Measurements from ENCODE around the gene MARCHF3.
"Not testable (repeated sequence)": the region's sequence is repeated elsewhere in the genome, so short reads cannot be mapped to it uniquely, and the experiment has no call there.

MARCHF3 gene, protein sequence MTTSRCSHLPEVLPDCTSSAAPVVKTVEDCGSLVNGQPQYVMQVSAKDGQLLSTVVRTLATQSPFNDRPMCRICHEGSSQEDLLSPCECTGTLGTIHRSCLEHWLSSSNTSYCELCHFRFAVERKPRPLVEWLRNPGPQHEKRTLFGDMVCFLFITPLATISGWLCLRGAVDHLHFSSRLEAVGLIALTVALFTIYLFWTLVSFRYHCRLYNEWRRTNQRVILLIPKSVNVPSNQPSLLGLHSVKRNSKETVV

DNA sequence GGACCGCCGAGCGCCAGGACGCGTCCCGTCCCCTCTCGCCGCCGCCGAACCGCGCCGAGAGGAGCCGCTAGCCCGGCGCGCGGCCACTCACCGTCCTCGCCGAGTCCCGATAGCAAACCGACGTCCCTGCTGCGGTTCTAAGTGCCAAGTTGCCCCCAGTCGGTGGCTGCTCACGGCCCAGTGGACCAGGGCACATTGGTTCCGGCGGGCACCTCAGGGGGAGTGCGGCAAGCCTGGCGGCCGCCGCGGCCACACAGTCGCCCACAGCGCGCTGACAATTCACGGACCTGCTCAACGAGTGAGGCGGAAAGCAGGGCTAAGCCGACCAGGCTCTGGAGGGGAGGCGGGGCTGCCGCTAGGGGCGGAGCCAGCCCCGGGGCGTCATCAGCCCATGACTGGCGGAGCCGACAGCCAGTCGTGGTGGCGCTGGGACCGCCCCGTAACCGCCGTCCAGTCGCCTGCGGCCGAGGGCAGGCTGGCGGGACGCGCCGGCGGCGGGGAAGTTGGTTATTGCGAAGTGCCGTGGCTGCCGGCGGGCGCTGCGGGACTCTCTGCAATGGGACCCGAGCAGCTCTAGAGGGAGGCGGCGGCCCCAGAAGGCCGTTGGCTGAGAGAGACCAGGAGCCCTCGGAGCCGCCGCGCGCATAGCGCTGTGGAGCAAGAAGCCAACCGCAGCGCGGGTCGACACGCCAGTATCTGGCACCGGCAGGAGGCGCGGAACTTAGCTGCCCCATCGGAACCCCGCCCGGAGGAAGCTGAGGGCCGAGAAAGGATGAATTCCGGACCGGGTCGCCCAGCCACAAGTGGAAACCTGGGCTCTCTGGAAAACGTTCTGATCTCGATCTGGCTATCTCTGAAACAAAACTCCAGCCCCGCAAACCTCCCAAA is at the start of gene MARCHF3:
Gene MARCHF3, minus strand, starts transcription at position 300 of the 888 bp plus-strand sequence. CDS start 112,387 bp downstream, outside the sequence.
- peak; percentile 79 to 94 (median 84) for DNase-seq (ENCODE audit: low read depth in 4 of 4, low spot score in 1 of 4)

DNA sequence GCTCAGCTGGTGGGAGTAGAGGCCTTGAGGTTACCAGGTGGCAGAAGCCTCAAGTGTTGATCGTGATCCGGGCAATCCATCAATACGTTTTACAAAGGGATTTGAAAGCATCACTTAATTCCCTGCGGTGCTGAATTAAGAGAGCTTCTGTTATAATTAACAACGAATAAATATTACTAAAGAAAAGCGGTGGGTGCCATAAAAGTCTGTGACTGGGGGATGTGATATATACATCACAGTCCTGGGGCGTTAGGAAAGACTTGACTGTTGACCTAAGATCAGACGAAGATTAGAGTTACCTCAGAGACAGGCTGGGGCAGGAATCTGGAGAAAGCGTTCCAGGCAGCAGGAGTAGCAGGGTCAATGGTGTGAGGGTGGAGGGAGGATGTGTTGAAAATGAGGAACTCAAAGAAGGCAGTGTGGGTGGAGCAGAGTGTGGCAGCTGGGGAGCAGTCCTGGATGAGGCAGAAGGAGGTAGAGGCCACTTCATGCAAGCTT is 49.7 kb upstream of the MARCHF3 start:
- DNase-seq (ENCODE audit: low read depth in 4 of 4, low spot score in 1 of 4): no peak

DNA sequence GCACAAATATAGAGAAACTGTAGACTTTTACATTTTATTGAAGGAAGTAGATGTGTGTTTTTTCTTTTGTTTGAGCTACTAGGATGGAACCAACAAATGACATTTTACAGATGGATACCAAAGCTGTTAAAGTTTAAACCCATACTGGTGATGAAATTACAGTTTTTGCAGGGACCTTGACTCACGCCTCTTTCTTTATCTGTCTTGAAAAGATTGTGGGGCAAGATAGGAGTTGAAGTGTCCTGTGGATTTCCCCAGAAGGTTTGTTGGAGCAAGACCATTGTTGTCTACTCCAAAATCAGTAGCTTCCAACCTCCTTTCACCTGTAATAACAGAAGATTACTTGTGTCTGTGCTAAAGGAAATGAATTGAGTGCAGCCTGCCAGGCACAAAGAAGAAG is 47.0 kb upstream of the MARCHF3 start:
- DNase-seq (ENCODE audit: low read depth in 4 of 4, low spot score in 1 of 4): no peak

DNA sequence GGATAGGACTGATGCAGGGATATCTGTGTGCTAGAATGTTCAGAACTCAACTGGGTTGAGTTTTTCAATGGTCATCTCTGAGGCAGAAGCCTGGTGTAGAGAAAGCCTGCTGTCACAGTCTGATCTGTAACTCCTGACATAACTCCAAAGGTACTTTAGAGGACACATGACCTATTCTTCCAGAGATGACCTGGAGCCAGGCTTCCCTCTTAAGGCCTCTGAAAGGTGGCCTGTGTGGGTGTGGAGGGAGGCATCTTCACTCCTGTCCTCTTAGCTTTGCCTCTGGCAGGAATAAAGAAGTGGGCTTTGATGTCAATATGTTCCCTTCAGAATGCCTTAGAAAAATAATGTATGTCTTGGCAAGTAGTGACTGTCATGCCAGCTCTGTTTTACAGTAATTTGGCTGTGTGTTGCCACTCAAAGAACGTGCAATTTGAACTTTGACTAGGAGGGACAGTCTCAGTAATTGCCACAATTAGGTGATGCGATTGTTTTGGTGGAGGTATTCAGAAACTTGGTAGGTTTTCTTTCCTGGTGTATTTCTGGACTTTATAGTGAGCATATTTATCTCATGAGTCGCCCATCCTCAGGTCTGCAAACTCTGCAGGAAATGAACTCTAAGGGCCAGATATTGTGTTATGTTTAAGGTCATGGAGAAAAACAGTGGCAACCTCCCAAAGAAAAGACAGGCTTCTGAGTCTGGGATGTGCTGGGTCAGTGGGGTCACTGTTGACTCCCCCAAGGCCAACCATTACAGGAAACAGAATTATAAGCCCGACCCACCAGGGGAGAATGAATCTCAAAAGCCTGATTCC is 46.2 kb upstream of the MARCHF3 start:
- DNase-seq (ENCODE audit: low read depth in 4 of 4, low spot score in 1 of 4): no peak

DNA sequence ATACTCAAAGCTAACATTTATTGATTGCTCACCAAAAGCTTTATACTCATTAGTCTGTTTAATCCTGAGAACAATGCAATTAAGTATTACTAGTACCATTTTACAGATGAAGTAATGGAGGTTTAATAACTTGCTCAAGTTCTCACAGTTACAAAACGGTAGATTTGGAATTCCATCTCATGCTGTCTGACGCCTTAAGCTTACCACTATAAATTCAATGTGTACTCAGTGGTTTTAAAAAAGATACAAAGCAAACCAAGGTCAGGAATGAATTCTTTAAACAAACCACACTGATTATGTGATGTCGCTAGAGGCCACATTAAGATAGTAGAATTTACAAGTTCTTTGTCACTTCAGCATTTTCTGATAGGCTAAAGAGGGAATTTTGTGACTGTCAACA is 44.1 kb upstream of the MARCHF3 start:
- DNase-seq (ENCODE audit: low read depth in 4 of 4, low spot score in 1 of 4): no peak

DNA sequence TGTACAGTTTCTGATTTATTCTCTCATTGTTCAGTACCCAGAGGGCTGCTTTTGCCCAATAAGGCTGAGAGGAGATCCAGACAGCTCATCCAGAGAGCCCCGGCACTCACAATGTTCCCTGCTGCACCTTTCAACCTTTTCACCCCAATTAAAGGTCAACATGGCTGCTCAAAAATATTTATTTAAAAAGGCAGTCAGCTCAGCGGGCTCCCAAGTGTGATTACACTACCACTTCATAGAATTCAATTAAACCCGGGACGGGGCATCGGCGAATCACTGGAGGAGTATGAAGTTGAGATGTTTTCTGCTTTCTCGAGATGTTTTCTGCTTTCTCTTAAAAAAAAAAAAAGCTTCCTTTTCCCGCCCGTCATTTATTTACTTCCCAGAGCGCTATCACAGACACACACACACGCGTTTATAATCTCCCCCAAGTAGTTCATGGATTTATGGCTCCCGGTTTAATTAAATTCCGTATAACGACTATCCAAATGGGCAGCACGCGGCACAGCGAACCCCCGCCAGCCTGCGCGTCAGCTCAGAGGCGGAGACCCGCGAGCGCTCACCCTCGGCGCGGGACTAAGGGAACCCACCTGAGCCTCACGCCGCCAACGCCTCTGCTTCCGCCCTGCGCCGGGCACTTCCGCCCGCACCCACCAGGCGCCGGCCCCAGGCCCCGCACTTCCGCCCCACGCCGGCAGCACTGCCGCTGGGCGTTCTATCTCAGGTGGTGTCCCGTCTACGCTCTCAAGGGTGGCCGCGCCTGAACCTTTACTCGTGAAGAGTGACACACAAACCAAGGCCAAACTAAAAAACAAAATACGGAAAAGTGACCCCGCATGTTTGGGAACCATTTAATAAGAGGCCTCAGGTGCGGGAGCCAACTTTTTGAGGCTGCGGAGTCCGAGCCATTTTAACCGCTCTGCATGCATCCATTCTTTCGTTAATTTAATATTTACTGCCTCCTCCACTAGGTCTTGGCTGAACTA is 42.8 kb upstream of the MARCHF3 start, which contains the start of gene C5orf63:
Gene C5orf63, minus strand, starts transcription at position 642 of the 986 bp plus-strand sequence. CDS start 14,507 bp downstream, outside the sequence.
- DNase-seq (ENCODE audit: low read depth in 4 of 4, low spot score in 1 of 4): peak; percentile 42 to 67 (median 48)

DNA sequence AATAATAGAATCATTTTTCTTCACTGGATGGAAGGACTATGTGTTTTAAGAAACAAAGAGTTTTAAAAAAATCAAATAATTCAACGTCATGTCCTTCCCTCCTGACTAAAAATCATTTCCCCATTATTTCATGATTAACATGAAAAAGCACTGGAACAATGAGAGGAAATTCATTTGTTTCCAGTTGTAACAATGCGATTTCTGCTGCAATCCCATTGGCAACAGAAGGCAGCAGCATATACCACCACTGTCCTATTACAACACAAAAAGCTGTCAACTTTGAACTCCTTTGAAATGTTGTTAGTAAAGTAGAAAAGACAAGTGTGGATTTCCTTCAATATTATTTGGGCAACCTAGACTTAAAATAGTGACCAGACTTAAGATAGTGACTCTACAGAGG is 39.9 kb upstream of the MARCHF3 start:
- DNase-seq (ENCODE audit: low read depth in 4 of 4, low spot score in 1 of 4): no peak

DNA sequence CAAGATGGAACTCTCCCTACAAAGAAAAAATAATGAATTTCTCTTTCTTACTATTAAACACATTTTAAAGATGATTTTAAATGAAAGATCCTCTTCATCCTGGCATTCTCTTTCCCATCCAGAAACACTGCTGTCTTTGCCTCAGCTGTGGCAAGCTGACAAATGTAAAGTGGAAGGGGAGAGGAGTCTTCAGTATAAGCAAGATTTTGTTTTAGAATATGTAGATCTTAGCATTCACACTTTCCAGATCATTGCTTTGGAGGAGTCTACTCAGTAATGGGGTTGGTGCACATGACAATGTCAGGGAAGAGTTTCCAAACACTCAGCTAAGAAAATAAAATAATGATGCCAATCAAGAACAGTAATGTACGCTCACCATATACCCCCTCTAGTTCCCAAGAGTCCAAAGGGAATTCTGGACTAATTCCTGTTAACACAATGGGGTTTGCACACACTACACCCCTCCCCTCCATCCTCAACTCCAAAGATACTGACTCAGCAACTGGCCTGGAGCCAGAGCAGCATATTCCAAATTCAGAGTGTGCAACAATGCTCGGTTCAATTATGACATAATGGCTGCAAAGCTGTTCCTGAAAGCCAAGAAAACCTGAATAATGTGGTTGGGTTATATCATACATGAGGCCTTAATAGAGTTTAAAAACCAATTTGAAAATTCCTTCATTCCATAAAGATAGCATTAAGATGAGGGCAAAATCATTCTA is 38.3 kb upstream of the MARCHF3 start:
- DNase-seq (ENCODE audit: low read depth in 4 of 4, low spot score in 1 of 4): no peak

DNA sequence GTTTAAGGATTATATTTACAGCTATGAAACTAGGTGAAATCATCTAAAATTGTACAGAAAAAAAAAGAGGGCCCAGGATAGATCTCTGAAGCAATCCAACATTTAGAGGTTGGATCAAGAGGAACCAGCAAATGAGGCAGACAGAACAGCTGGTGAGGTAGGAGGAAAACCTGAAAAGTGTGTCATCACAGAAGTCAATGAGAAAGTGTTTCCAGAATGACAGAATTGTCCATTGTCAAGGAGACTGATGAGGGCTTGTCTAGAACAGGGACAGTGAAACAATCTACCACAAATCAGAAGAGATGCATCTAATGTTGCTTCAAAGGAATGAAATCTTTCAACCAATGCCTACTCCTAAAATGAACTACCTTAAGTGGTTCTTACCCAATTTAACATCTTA is 36.4 kb upstream of the MARCHF3 start:
- no peak for DNase-seq (ENCODE audit: low read depth in 4 of 4, low spot score in 1 of 4)

DNA sequence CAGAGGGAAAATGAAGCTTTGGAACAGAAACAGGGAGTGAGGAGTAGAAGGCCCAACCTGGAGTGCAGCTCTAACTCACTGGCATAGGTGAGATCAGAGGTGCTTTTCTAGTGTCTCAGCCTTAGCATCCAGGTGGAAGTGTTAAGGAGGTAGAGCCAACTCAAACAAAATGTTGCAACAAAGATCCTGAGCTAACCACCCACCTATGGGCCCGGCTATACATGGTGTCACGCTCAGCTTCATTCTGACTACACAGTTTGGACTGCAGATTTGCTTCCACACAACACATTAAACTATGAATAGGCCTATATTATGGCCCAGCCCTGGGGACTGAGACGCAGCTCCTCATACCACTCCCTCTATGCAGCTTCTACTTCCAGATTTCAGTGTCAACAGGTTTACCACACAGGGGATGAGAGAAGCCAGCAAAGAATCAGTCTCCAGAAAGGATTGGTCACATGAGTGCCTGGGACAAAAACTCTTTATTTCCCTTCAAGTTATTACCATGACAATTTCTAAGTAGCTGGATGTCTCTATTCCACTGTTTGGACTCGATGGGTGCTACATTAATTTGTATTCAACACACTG is 34.0 kb upstream of the MARCHF3 start:
- no peak for DNase-seq (ENCODE audit: low read depth in 4 of 4, low spot score in 1 of 4)

DNA sequence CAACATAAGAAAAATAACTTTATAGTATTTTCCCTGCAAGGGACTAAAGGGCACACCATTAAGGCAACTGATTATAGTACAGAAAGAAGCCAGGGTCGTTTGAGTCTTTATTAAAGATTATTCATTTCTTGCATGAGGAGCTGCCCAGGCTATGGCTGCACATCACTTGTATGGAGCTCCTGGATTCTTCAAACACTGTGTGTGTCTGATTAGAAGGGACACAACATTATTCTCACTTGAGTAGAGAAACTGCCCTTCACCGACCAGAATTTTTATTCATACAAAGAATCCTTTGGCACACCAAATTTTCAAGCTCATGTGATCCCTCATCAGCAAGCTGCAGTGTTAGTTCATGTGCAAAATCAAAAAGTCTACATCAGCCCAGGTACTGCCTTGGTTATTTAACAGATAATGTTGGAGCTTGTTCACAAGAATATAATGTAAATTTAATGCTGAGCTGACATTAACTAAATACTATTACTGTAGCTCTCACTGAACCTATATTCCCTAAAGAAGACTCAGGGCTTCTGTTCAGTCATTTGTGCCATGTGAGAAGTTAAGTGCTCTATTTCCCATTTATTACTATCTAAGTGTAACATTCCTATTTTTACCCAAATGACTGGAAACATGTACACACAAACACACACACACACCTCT is 33.0 kb upstream of the MARCHF3 start:
- no peak for DNase-seq (ENCODE audit: low read depth in 4 of 4, low spot score in 1 of 4)

DNA sequence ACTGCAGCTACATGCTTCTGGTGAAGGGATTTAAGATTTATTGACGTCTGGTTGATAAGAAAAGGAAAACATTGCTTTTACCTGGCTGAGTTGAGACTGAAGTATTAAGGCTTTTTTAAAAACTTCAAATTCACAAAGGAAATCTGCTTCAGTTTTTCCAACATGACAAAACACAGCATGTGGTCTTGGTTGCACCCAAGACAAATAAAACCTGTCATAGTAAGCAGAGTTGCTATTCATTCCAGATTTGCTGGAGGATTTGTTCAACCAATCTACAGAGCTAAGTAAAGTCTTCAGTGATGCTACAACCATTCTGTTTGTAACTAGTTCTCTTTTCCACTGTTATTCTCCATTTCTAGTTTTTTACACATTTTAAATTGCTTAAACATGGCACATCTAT is 31.6 kb upstream of the MARCHF3 start:
- DNase-seq (ENCODE audit: low read depth in 4 of 4, low spot score in 1 of 4): no peak

DNA sequence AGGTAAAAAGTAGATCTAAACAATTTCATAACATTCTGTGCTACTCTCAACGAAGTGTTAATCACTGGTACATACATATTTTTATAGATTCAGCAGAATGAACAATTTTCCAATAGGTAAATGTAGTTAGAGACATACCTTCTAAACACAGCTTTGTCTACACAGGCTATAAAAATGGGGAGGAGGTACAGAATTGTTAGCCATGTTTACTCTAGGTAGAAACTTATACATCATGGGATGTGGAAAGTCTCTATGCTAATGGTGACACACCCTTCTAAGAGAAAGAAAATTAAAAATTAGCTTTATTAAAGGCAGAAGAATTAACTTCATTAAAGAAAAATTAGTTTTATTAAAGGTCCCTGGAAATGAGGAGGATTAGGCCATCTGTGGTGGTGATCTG is 31.2 kb upstream of the MARCHF3 start:
- DNase-seq (ENCODE audit: low read depth in 4 of 4, low spot score in 1 of 4): no peak

DNA sequence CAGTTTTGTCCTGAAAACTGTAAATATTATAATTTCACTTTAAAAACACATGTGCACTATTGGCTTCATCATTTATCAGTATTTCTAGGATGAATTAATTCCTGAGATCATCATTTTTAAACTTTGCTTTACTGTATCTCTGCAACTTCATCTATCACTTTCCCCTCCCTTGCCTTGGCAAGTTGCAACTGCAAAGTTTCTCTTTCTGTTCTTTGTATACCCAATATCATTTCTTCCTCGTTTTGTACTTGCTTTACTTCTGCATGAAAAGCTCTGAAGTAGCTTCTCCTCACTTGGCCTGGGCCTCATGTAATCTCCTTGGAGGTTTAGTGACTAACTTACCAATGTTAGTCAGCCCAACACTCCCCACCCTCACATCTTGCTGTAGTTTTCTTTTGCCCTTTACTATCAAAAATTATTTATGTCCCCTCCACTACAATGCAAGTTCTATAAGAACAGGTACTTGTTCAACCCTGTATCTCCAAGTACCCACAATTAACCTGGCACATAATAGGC is 30.2 kb upstream of the MARCHF3 start:
- no peak for DNase-seq (ENCODE audit: low read depth in 4 of 4, low spot score in 1 of 4)

DNA sequence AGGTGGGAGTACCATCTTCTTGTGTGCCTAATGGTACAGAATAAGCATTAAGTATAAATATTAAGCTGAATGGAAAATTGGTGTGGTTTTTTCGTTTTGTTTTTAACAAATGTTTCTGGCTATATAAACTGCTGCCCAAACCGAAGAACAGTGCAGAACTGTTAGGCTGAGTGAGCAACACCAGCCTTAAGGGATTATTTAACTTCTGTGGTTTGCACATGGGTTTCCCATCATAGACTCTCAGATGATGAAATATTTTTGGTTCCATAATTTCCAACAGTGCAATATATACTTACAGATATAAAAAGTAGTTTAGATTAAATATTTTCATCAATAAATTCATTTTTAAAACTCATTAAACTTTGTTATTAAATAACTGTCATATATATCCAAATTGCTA is 26.5 kb upstream of the MARCHF3 start:
- DNase-seq (ENCODE audit: low read depth in 4 of 4, low spot score in 1 of 4): no peak

DNA sequence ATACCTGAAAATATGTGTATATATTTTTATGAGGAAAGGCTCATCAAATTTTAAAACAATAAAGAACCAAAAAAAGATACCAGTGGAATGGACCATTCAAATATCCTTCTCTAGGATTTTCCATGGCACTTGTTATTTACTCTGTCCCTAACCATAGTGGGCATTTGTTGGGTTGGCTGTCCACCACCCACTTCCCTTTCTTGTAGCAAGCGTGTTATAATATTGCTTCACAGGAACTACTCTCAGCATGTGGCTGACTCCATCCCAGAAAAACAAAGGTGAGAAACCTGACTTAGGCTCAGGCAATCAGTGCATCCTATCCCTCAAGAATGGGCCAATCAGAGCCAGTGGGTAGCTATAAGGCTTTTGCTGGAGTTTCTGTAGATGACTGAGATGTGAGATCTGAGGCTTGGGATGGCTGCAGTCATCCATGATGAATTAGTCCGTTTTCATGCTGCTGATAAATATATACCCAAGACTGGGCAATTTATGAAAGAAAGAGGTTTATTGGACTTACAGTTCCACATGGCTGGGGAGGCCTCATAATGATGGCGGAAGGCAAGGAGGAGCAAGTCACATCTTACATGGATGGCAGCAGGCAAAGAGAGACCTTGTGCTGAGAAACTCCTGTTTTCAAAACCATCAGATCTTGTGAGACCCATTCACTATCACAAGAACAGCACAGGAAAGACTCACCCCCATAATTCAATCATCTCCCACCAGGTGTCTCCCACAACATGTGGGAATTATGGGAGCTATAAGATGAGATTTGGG is 25.7 kb upstream of the MARCHF3 start:
- DNase-seq (ENCODE audit: low read depth in 4 of 4, low spot score in 1 of 4): no peak

DNA sequence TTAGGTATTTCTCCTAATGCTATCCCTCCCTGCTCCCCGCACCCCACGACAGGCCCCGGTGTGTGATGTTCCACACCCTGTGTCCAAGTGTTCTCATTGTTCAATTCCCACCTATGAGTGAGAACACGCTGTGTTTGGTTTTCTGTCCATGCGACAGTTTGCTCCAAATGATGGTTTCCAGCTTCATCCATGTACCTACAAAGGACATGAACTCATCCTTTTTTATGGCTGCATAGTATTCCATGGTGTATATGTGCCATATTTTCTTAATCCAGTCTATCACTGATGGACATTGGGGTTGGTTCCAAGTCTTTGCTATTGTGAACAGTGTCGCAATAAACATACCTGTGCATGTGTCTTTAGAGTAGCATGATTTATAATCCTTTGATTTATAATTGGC is 23.2 kb upstream of the MARCHF3 start:
- not testable (repeated sequence) for DNase-seq (ENCODE audit: low read depth in 4 of 4, low spot score in 1 of 4)

DNA sequence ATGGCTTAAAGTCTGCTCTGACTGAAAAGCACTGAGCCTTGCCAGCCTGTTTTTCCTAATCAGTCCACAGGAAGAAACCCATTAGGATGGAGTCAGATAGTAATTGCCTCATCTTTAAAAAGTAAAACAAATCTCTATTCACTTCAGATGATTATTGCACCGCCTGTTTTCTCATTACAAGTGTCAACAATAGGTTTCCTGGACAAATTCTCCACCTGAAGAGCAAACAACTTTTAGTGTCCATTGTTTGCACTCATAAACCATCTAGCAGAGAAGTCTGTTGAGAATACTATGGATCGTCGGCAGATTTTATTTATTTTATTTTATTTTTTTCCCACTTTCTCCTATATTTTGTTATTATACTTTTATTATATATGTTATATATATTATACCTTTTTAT is 22.7 kb upstream of the MARCHF3 start:
- no peak for DNase-seq (ENCODE audit: low read depth in 4 of 4, low spot score in 1 of 4)
